ENCODE results near the gene MALT1.
A peak's percentile ranks its signal among the peaks of the same experiment; 100 is the strongest.

MALT1 gene

GRCh38 chr18:58654896-58655614 lies 16.2 kb upstream of the MALT1 start:
- Histone ChIP-seq H3K36me3 (ENCODE audit: control insufficient read depth, insufficient read depth, low read length, severe bottlenecking) (no peaks in the 10 kb centered on the region), H3K9ac (ENCODE audit: low read length) (no peak overlapping the region), H3K4me3 (ENCODE audit: low read length) (no peak overlapping the region), H3K9me3 (ENCODE audit: control insufficient read depth, low read length) (peaks cover 2% of the 10 kb centered on the region), H3K27me3 (replicated peaks; ENCODE audit: control insufficient read depth, insufficient read depth, low read length) (no peaks in the 10 kb centered on the region), H3K4me1 (ENCODE audit: control insufficient read depth, insufficient read depth, low read length) (no peaks in the 10 kb centered on the region)
- no peak for DNase-seq (ENCODE audit: low read depth)

GRCh38 chr18:58657081-58657480 lies 14.2 kb upstream of the MALT1 start:
- Histone ChIP-seq H3K4me3 (ENCODE audit: low read length) (no peak overlapping the region), H3K4me1 (ENCODE audit: control insufficient read depth, insufficient read depth, low read length) (no peaks in the 10 kb centered on the region), H3K27me3 (replicated peaks; ENCODE audit: control insufficient read depth, insufficient read depth, low read length) (no peaks in the 10 kb centered on the region), H3K9ac (ENCODE audit: low read length) (no peak overlapping the region), H3K36me3 (ENCODE audit: control insufficient read depth, insufficient read depth, low read length, severe bottlenecking) (no peaks in the 10 kb centered on the region), H3K9me3 (ENCODE audit: control insufficient read depth, low read length) (peaks cover 2% of the 10 kb centered on the region)
- DNase-seq (ENCODE audit: low read depth), result no peak

GRCh38 chr18:58657494-58657893 lies 13.8 kb upstream of the MALT1 start:
- no peaks in the 10 kb centered on the region for H3K4me1 ChIP-seq (ENCODE audit: control insufficient read depth, insufficient read depth, low read length)
- H3K9ac ChIP-seq (ENCODE audit: low read length), result no peak overlapping the region
- H3K9me3 ChIP-seq (ENCODE audit: control insufficient read depth, low read length), result peaks cover 2% of the 10 kb centered on the region
- no peaks in the 10 kb centered on the region for H3K36me3 ChIP-seq (ENCODE audit: control insufficient read depth, insufficient read depth, low read length, severe bottlenecking)
- no peaks in the 10 kb centered on the region for H3K27me3 ChIP-seq (replicated peaks; ENCODE audit: control insufficient read depth, insufficient read depth, low read length)
- no peak for DNase-seq (ENCODE audit: low read depth)
- H3K4me3 ChIP-seq (ENCODE audit: low read length), result no peak overlapping the region

GRCh38 chr18:58659691-58660090 lies 11.6 kb upstream of the MALT1 start:
- Histone ChIP-seq H3K9ac (ENCODE audit: low read length) (no peak overlapping the region), H3K4me3 (ENCODE audit: low read length) (no peak overlapping the region), H3K9me3 (ENCODE audit: control insufficient read depth, low read length) (peaks cover 2% of the 10 kb centered on the region), H3K36me3 (ENCODE audit: control insufficient read depth, insufficient read depth, low read length, severe bottlenecking) (no peaks in the 10 kb centered on the region), H3K27me3 (replicated peaks; ENCODE audit: control insufficient read depth, insufficient read depth, low read length) (no peaks in the 10 kb centered on the region), H3K4me1 (ENCODE audit: control insufficient read depth, insufficient read depth, low read length) (no peaks in the 10 kb centered on the region)
- no peak for DNase-seq (ENCODE audit: low read depth)

- Histone ChIP-seq H3K36me3 (ENCODE audit: control insufficient read depth, insufficient read depth, low read length, severe bottlenecking) (no peaks in the 10 kb centered on the region), H3K27me3 (replicated peaks; ENCODE audit: control insufficient read depth, insufficient read depth, low read length) (no peaks in the 10 kb centered on the region), H3K4me1 (ENCODE audit: control insufficient read depth, insufficient read depth, low read length) (no peaks in the 10 kb centered on the region), H3K4me3 (ENCODE audit: low read length) (no peak overlapping the region), H3K9me3 (ENCODE audit: control insufficient read depth, low read length) (no peaks in the 10 kb centered on the region), H3K9ac (ENCODE audit: low read length) (no peak overlapping the region)
- DNase-seq (ENCODE audit: low read depth), result no peak
These were observed 10.3 kb upstream of the MALT1 start for GRCh38 chr18:58660915-58661314.

- Histone ChIP-seq H3K4me3 (ENCODE audit: low read length) (no peak overlapping the region), H3K4me1 (ENCODE audit: control insufficient read depth, insufficient read depth, low read length) (no peaks in the 10 kb centered on the region), H3K36me3 (ENCODE audit: control insufficient read depth, insufficient read depth, low read length, severe bottlenecking) (no peaks in the 10 kb centered on the region), H3K27me3 (replicated peaks; ENCODE audit: control insufficient read depth, insufficient read depth, low read length) (no peaks in the 10 kb centered on the region), H3K9me3 (ENCODE audit: control insufficient read depth, low read length) (no peaks in the 10 kb centered on the region), H3K9ac (ENCODE audit: low read length) (no peak overlapping the region)
- DNase-seq (ENCODE audit: low read depth), result peak; percentile 63
These were observed 9.8 kb upstream of the MALT1 start for GRCh38 chr18:58661423-58661822.

- Histone ChIP-seq H3K36me3 (ENCODE audit: control insufficient read depth, insufficient read depth, low read length, severe bottlenecking) (no peaks in the 10 kb centered on the region), H3K9ac (ENCODE audit: low read length) (no peak overlapping the region), H3K27me3 (replicated peaks; ENCODE audit: control insufficient read depth, insufficient read depth, low read length) (no peaks in the 10 kb centered on the region), H3K4me1 (ENCODE audit: control insufficient read depth, insufficient read depth, low read length) (no peaks in the 10 kb centered on the region), H3K9me3 (ENCODE audit: control insufficient read depth, low read length) (no peaks in the 10 kb centered on the region), H3K4me3 (ENCODE audit: low read length) (no peak overlapping the region)
- no peak for DNase-seq (ENCODE audit: low read depth)
These were observed 9.1 kb upstream of the MALT1 start for GRCh38 chr18:58662118-58662517.

GRCh38 chr18:58666176-58666575 lies 5.1 kb upstream of the MALT1 start:
- Histone ChIP-seq H3K9me3 (ENCODE audit: control insufficient read depth, low read length) (no peaks in the 10 kb centered on the region), H3K36me3 (ENCODE audit: control insufficient read depth, insufficient read depth, low read length, severe bottlenecking) (no peaks in the 10 kb centered on the region), H3K4me1 (ENCODE audit: control insufficient read depth, insufficient read depth, low read length) (no peaks in the 10 kb centered on the region), H3K27me3 (replicated peaks; ENCODE audit: control insufficient read depth, insufficient read depth, low read length) (no peaks in the 10 kb centered on the region), H3K9ac (ENCODE audit: low read length) (no peak overlapping the region), H3K4me3 (ENCODE audit: low read length) (no peak overlapping the region)
- peak; percentile 22 for DNase-seq (ENCODE audit: low read depth)

GRCh38 chr18:58668211-58668610 lies 3.1 kb upstream of the MALT1 start:
- Histone ChIP-seq H3K4me1 (ENCODE audit: control insufficient read depth, insufficient read depth, low read length) (peaks cover 7% of the 10 kb centered on the region), H3K4me3 (ENCODE audit: low read length) (no peak overlapping the region), H3K9me3 (ENCODE audit: control insufficient read depth, low read length) (no peaks in the 10 kb centered on the region), H3K36me3 (ENCODE audit: control insufficient read depth, insufficient read depth, low read length, severe bottlenecking) (no peaks in the 10 kb centered on the region), H3K27me3 (replicated peaks; ENCODE audit: control insufficient read depth, insufficient read depth, low read length) (no peaks in the 10 kb centered on the region), H3K9ac (ENCODE audit: low read length) (no peak overlapping the region)
- DNase-seq (ENCODE audit: low read depth), result no peak

GRCh38 chr18:58668897-58669296 lies 2.4 kb upstream of the MALT1 start:
- H3K9me3 ChIP-seq (ENCODE audit: control insufficient read depth, low read length), result no peaks in the 10 kb centered on the region
- H3K9ac ChIP-seq (ENCODE audit: low read length), result no peak overlapping the region
- H3K27me3 ChIP-seq (replicated peaks; ENCODE audit: control insufficient read depth, insufficient read depth, low read length), result no peaks in the 10 kb centered on the region
- H3K36me3 ChIP-seq (ENCODE audit: control insufficient read depth, insufficient read depth, low read length, severe bottlenecking), result no peaks in the 10 kb centered on the region
- peaks cover 7% of the 10 kb centered on the region for H3K4me1 ChIP-seq (ENCODE audit: control insufficient read depth, insufficient read depth, low read length)
- H3K4me3 ChIP-seq (ENCODE audit: low read length), result no peak overlapping the region
- DNase-seq (ENCODE audit: low read depth), result peak; percentile 29

- Histone ChIP-seq H3K4me3 (ENCODE audit: low read length) (no peak overlapping the region), H3K27me3 (replicated peaks; ENCODE audit: control insufficient read depth, insufficient read depth, low read length) (no peaks in the 10 kb centered on the region), H3K36me3 (ENCODE audit: control insufficient read depth, insufficient read depth, low read length, severe bottlenecking) (no peaks in the 10 kb centered on the region), H3K4me1 (ENCODE audit: control insufficient read depth, insufficient read depth, low read length) (peaks cover 7% of the 10 kb centered on the region), H3K9ac (ENCODE audit: low read length) (no peak overlapping the region), H3K9me3 (ENCODE audit: control insufficient read depth, low read length) (no peaks in the 10 kb centered on the region)
- peak; percentile 21 for DNase-seq (ENCODE audit: low read depth)
These were observed 1.4 kb upstream of the MALT1 start for GRCh38 chr18:58669731-58670378.

All from adipocyte (in vitro differentiated cells).